Hepatocyte (in vitro differentiated cells): ENCODE measurements around the gene RPTOR. TPM values are rescaled to one million over a fixed set of nuclear protein-coding genes. Genes with fewer than 3 reads are reported as not detected.

Source experiments
- DNase-seq: peaks from one replicate; pipeline ENCODE4 v3.0.0-alpha.2; 2016; ENCODE audit warnings: low spot score
- H2AFZ ChIP-seq: fragments of 200-600 bp; sonication (generic); 2 replicates; pipeline ENCODE4 v1.6.0; 2016; ENCODE audit warnings: antibody characterized with exemption, mild to moderate bottlenecking
- H3K27ac ChIP-seq: fragments of 200-600 bp; sonication (generic); 2 replicates; pipeline ENCODE4 v1.5.1; 2016; ENCODE audit warnings: mild to moderate bottlenecking
- H3K27me3 ChIP-seq: fragments of 200-600 bp; sonication (generic); 2 replicates; pipeline ENCODE4 v1.6.1; 2016
- H3K36me3 ChIP-seq: fragments of 200-600 bp; sonication (generic); replicated peaks from 2 replicates; pipeline ENCODE4 v1.5.1; 2016; ENCODE audit warnings: low read depth; ENCODE audit not compliant: insufficient read depth
- H3K4me1 ChIP-seq: fragments of 200-600 bp; sonication (generic); 2 replicates; pipeline ENCODE4 v1.5.1; 2016; ENCODE audit warnings: mild to moderate bottlenecking, moderate library complexity; ENCODE audit not compliant: insufficient read depth
- H3K4me2 ChIP-seq: fragments of 200-600 bp; sonication (generic); 2 replicates; pipeline ENCODE4 v1.6.0; 2016
- H3K4me3 ChIP-seq: fragments of 200-600 bp; sonication (generic); 2 replicates; pipeline ENCODE4 v1.5.1; 2016; ENCODE audit warnings: mild to moderate bottlenecking
- H3K79me2 ChIP-seq: fragments of 200-600 bp; sonication (generic); 2 replicates; pipeline ENCODE4 v1.6.0; 2017; ENCODE audit warnings: mild to moderate bottlenecking
- H3K9me2 ChIP-seq: fragments of 200-600 bp; sonication (generic); replicated peaks from 2 replicates; pipeline ENCODE4 v1.6.0; 2017; ENCODE audit warnings: mild to moderate bottlenecking; ENCODE audit not compliant: insufficient read depth
- H3K9me3 ChIP-seq: fragments of 200-600 bp; sonication (generic); 2 replicates; pipeline ENCODE4 v1.5.1; 2016; ENCODE audit warnings: low read depth, mild to moderate bottlenecking
- H4K20me1 ChIP-seq: fragments of 200-600 bp; sonication (generic); 2 replicates; pipeline ENCODE4 v1.6.0; 2016; ENCODE audit warnings: mild to moderate bottlenecking; ENCODE audit not compliant: insufficient read depth, poor library complexity, severe bottlenecking
- EZH2 ChIP-seq: fragments of 200-600 bp; sonication (generic); IDR thresholded peaks from 2 replicates; pipeline ENCODE4 v1.6.1; 2016; ENCODE audit warnings: antibody characterized with exemption, mild to moderate bottlenecking, borderline replicate concordance
- EZH2phosphoT487 ChIP-seq: fragments of 200-600 bp; sonication (generic); IDR thresholded peaks from one replicate; pipeline ENCODE4 v1.6.1; 2018; ENCODE audit warnings: antibody characterized with exemption, mild to moderate bottlenecking, low read depth, moderate library complexity; ENCODE audit not compliant: unreplicated experiment, severe bottlenecking
- WGBS: methylation state at CpG from one replicate; pipeline ENCODE4 v1.1.6; 2016; ENCODE audit warnings: low lambda C conversion rate; ENCODE audit errors: missing lambda C conversion rate; 5-methylcytosine and 5-hydroxymethylcytosine counted together
- polyA plus RNA-seq: library from polyadenylated mRNA; unstranded; fragments of >200 nt; fragmentation: Nextera tagmentation; extraction: Ambion mirVana; gene quantifications from 2 replicates; pipeline ENCODE4 v1.2.1, GENCODE V29; 2016
- total RNA-seq: library from RNA; depleted of rRNA; stranded (reverse); fragments of >200 nt; gene quantifications from 2 replicates; pipeline ENCODE4 v1.2.3, GENCODE V29; 2014
- TF ChIP-seq, protein P1 (sequence below): fragments of 200-600 bp; sonication (generic); IDR thresholded peaks from 2 replicates; pipeline ENCODE4 v1.5.1; 2016; ENCODE audit warnings: antibody characterized with exemption, mild to moderate bottlenecking; ENCODE audit not compliant: poor library complexity

The RPTOR gene
- total and polyA plus RNA-seq, 2 experiments from 2014 or later, result 14.1 to 20.6 TPM

- Histone ChIP-seq H3K9me3 (no peaks in the 10 kb centered on the region), H2AFZ (no peak overlapping the region), H3K9me2 (no peaks in the 10 kb centered on the region), H4K20me1 (no peaks in the 10 kb centered on the region), H3K4me3 (no peak overlapping the region), H3K4me1 (peaks cover under 1% of the 10 kb centered on the region), H3K27me3 (no peaks in the 10 kb centered on the region), H3K36me3 (no peaks in the 10 kb centered on the region), H3K27ac (no peak overlapping the region), H3K79me2 (no peaks in the 10 kb centered on the region), H3K4me2 (no peak overlapping the region)
- TF ChIP-seq EZH2 (no peak), EZH2phosphoT487 (no peak)
- TF ChIP-seq, protein P1, sequence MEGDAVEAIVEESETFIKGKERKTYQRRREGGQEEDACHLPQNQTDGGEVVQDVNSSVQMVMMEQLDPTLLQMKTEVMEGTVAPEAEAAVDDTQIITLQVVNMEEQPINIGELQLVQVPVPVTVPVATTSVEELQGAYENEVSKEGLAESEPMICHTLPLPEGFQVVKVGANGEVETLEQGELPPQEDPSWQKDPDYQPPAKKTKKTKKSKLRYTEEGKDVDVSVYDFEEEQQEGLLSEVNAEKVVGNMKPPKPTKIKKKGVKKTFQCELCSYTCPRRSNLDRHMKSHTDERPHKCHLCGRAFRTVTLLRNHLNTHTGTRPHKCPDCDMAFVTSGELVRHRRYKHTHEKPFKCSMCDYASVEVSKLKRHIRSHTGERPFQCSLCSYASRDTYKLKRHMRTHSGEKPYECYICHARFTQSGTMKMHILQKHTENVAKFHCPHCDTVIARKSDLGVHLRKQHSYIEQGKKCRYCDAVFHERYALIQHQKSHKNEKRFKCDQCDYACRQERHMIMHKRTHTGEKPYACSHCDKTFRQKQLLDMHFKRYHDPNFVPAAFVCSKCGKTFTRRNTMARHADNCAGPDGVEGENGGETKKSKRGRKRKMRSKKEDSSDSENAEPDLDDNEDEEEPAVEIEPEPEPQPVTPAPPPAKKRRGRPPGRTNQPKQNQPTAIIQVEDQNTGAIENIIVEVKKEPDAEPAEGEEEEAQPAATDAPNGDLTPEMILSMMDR, result no peak
- 93% methylated on average over 34 of the region's 40 CpGs for WGBS
- DNase-seq, result no peak
Observed at GRCh38 chr17:80799538-80800480, 255.2 kb downstream of the RPTOR start.

DNA sequence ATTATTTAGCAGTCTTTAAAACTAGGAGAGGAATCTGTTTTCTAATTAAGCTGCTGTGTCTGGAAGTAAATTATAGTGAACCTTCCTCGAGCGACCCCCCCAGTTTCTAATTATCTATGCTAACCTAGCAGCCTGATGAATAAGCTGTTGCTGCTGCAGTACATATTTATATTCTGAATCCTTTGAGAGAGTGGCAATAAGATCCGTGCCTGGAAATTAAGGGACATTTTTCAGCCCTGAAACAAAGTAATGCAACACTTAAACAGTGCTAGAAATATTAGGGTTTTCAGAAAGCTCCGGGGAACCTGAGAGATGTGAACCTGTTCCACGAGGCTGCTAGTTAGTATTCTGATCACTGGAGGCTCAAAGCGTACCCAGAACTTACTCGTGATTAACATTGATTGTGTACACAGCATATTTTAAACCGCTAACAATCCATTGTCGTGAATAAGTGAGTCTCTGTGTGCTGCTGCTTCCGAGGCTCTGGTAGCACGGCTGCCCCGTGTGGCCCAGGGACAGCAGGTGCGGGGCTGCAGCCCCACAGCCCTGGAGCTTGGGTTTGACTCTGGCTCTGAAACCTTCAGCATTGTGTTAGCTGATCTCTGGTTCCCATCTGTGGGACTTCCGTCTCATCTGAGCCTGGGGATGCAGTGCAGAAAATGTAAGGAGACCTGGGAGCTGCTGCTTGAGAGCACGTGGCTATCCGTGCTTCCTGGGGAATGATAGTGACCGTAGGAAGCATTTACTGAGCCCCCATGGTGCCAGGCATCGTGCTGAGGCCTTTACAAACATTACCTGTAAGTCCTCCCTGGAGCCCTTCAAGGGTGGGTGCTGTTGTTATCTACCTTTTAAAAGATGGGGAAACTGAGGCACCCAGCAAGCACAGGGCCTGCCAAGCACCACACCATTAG is 256.1 kb downstream of the RPTOR start:
- H3K9me3 ChIP-seq, result no peaks in the 10 kb centered on the region

GRCh38 chr17:80802626-80803450 is 258.2 kb downstream of the RPTOR start:
- H3K79me2 ChIP-seq, result no peaks in the 10 kb centered on the region
- H4K20me1 ChIP-seq, result no peaks in the 10 kb centered on the region
- WGBS, result 95% methylated on average over 36 of the region's 37 CpGs
- no peak overlapping the region for H3K27ac ChIP-seq
- no peak overlapping the region for H3K4me3 ChIP-seq
- H3K9me2 ChIP-seq, result no peaks in the 10 kb centered on the region
- no peaks in the 10 kb centered on the region for H3K36me3 ChIP-seq
- no peak overlapping the region for H3K4me2 ChIP-seq
- no peak overlapping the region for H2AFZ ChIP-seq
- DNase-seq, result no peak
- no peak for TF ChIP-seq EZH2phosphoT487
- TF ChIP-seq EZH2, result no peak
- TF ChIP-seq, protein P1, result no peak
- H3K4me1 ChIP-seq, result no peaks in the 10 kb centered on the region
- H3K9me3 ChIP-seq, result peaks cover 5% of the 10 kb centered on the region
- H3K27me3 ChIP-seq, result no peaks in the 10 kb centered on the region

More for the DNA sequence above, 256.1 kb downstream of the RPTOR start:
- no peak overlapping the region for H3K27ac ChIP-seq
- 87% methylated on average over 18 of the region's 18 CpGs for WGBS
- H4K20me1 ChIP-seq, result no peaks in the 10 kb centered on the region
- H3K36me3 ChIP-seq, result no peaks in the 10 kb centered on the region
- TF ChIP-seq EZH2 (no peak), EZH2phosphoT487 (no peak)
- TF ChIP-seq, protein P1, result no peak
- no peaks in the 10 kb centered on the region for H3K9me2 ChIP-seq
- H3K4me3 ChIP-seq, result no peak overlapping the region
- no peaks in the 10 kb centered on the region for H3K4me1 ChIP-seq
- H3K27me3 ChIP-seq, result no peaks in the 10 kb centered on the region
- DNase-seq, result no peak
- H3K79me2 ChIP-seq, result no peaks in the 10 kb centered on the region
- no peak overlapping the region for H2AFZ ChIP-seq
- no peak overlapping the region for H3K4me2 ChIP-seq
